GM12878 (cell line): ENCODE data around the gene SLC8B1. TPM values are rescaled to one million over a fixed set of nuclear protein-coding genes. Genes with fewer than 3 reads are reported as not detected.

ENCODE experiments used
- ATAC-seq: fragments of 200-7000 bp; cut with Tn5 transposase; 3 replicates; pipeline ENCODE4 v1.9.1; 2020; ENCODE audit warnings: mild to moderate bottlenecking, moderate library complexity
- BruUV-seq: library from RNA; stranded (reverse); fragments of 400-500 nt; replicated peaks from 2 replicates; lab custom pipeline; 2021; lab: Mats Ljungman, UMichigan
- CTCF ChIA-PET: fragments of 300-600 bp; sonication (Branson Sonifier 250); formaldehyde crosslinking; extraction: SDS; loops from one replicate; lab custom pipeline; 2021; ENCODE audit warnings: inconsistent platforms; lab: Yijun Ruan, JAX
- POLR2A ChIA-PET: fragments of 350-600 bp; formaldehyde crosslinking; extraction: SDS; loops from one replicate; lab custom pipeline; 2021; ENCODE audit warnings: inconsistent platforms; lab: Charles Lee
- RAD21 ChIA-PET: fragments of 300-600 bp; sonication (Branson Sonifier 250); formaldehyde crosslinking; loops from one replicate; lab custom pipeline; 2023; ENCODE audit warnings: antibody characterized with exemption; ENCODE audit not compliant: unreplicated experiment; lab: Charles Lee
- SMC1A ChIA-PET: fragments of 300-600 bp; sonication (Branson Sonifier 250); formaldehyde crosslinking; loops from one replicate; lab custom pipeline; 2023; ENCODE audit not compliant: unreplicated experiment, uncharacterized antibody; lab: Charles Lee
- DNase-seq: peaks from one replicate; pipeline ENCODE4 v3.0.0-alpha.2; 2011; ENCODE audit warnings: low read depth, low spot score
- FAIRE-seq: peaks from 3 replicates; lab custom pipeline; 2011; peaks lifted over from hg19 to GRCh38; lab: Jason Lieb, UNC
- H2AFZ ChIP-seq: 2 replicates; pipeline ENCODE4 v1.6.0; 2011; ENCODE audit warnings: low read depth, low read length, control low read depth; ENCODE audit not compliant: control insufficient read depth
- H3K27ac ChIP-seq: 2 replicates; pipeline ENCODE4 v1.5.1; 2011; ENCODE audit warnings: control low read depth; ENCODE audit not compliant: control insufficient read depth, insufficient read depth
- H3K27me3 ChIP-seq, 2 experiments: replicated peaks in 1 of 2; 2 replicates each; pipeline versions ENCODE4 v1.6.0 to v1.6.1; 2011; ENCODE audit warnings: low read length in 1 of 2; ENCODE audit not compliant: control insufficient read depth in 2 of 2, insufficient read depth in 2 of 2
- H3K36me3 ChIP-seq, 2 experiments: 2 replicates each; pipeline ENCODE4 v1.5.1; 2011; ENCODE audit warnings: low read length in 1 of 2; ENCODE audit not compliant: control insufficient read depth in 2 of 2, insufficient read depth in 2 of 2
- H3K4me1 ChIP-seq: 2 replicates; pipeline ENCODE4 v1.6.1; 2011; ENCODE audit warnings: mild to moderate bottlenecking, low read length, moderate library complexity, mixed read lengths; ENCODE audit not compliant: control insufficient read depth, insufficient read depth
- H3K4me2 ChIP-seq: 2 replicates; pipeline ENCODE4 v1.6.0; 2011; ENCODE audit warnings: control low read depth; ENCODE audit not compliant: control insufficient read depth, insufficient read depth
- H3K4me3 ChIP-seq: fragments of 200-600 bp; sonication (generic); 2 replicates; pipeline ENCODE4 v1.5.1; 2016
- H3K79me2 ChIP-seq: 2 replicates; pipeline ENCODE4 v1.6.0; 2011; ENCODE audit warnings: low read length; ENCODE audit not compliant: control insufficient read depth, insufficient read depth
- H3K9ac ChIP-seq: 2 replicates; pipeline ENCODE4 v1.8.0; 2011; ENCODE audit warnings: low read length, control low read depth, mixed read lengths; ENCODE audit not compliant: control insufficient read depth, insufficient read depth
- H3K9me3 ChIP-seq: replicated peaks from 3 replicates; pipeline ENCODE4 v1.5.1; 2011; ENCODE audit warnings: mild to moderate bottlenecking, low read length; ENCODE audit not compliant: control insufficient read depth, insufficient read depth
- H4K20me1 ChIP-seq: 2 replicates; pipeline ENCODE4 v1.6.0; 2011; ENCODE audit not compliant: control insufficient read depth, insufficient read depth
- CBX5 ChIP-seq: sonication (generic); IDR thresholded peaks from 2 replicates; pipeline ENCODE4 v1.6.1; 2016; ENCODE audit warnings: low read depth, moderate library complexity, mild to moderate bottlenecking, inconsistent platforms
- CEBPZ ChIP-seq: fragments of 150-350 bp; IDR thresholded peaks from 2 replicates; pipeline ENCODE4 v1.6.1; 2016; ENCODE audit warnings: low read depth, low read length
- CREB1 ChIP-seq: IDR thresholded peaks from 2 replicates; pipeline ENCODE4 v1.6.1; 2012; ENCODE audit warnings: low read depth, mild to moderate bottlenecking, inconsistent platforms
- HDAC2 ChIP-seq: fragments of 200-600 bp; sonication (generic); IDR thresholded peaks from 2 replicates; pipeline ENCODE4 v1.6.1; 2017
- IKZF2 ChIP-seq, 2 experiments: fragments of 450-650 bp; IDR thresholded peaks; 2 replicates each; pipeline ENCODE4 v1.6.1; 2017; ENCODE audit warnings: mild to moderate bottlenecking in 2 of 2, moderate library complexity in 2 of 2
- IRF4 ChIP-seq: IDR thresholded peaks from 2 replicates; pipeline ENCODE4 v1.6.1; 2011; ENCODE audit warnings: low read depth, low read length
- POU2F2 ChIP-seq: IDR thresholded peaks from 3 replicates; pipeline ENCODE4 v1.6.1; 2011; ENCODE audit warnings: low read depth, mild to moderate bottlenecking, low read length, borderline replicate concordance
- SUPT20H ChIP-seq: IDR thresholded peaks from 2 replicates; pipeline ENCODE4 v1.6.1; 2011; ENCODE audit warnings: low read depth, mild to moderate bottlenecking, low read length, moderate library complexity, borderline replicate concordance; ENCODE audit not compliant: control insufficient read depth
- WGBS: methylation state at CpG from one replicate; pipeline ENCODE4 v1.1.6; 2016; ENCODE audit warnings: low lambda C conversion rate; ENCODE audit not compliant: insufficient replicate concordance, insufficient coverage; ENCODE audit errors: missing lambda C conversion rate; 5-methylcytosine and 5-hydroxymethylcytosine counted together
- in situ Hi-C: fragments of 300-500 bp; cut with MboI; formaldehyde crosslinking; loops from 9 replicates; pipeline ENCODE4 v1.14.3; 2018; ENCODE audit warnings: mixed read lengths
- intact Hi-C: fragments of 100-400 bp; cut with micrococcal nuclease; formaldehyde crosslinking; loops from one replicate; pipeline ENCODE4 v1.14.2; 2022; ENCODE audit not compliant: unreplicated experiment
- polyA plus RNA-seq, 11 experiments: library from polyadenylated mRNA; depleted of rRNA in 4 of 11; unstranded in 6 of 11; stranded (reverse) in 5 of 11; fragments of >200 nt; fragmentation: Nextera tagmentation in 4 of 11; fragmentation: Illumina TruSeq in 1 of 11; extraction: Ambion mirVana in 4 of 11; extraction: Trizol in 1 of 11; gene quantifications; 1 replicate in 1 of 11; 2 replicates in 10 of 11; pipeline versions ENCODE4 v1.2.1 to v1.2.3, GENCODE V29; 2011 to 2016; ENCODE audit warnings: inconsistent platforms in 2 of 11, missing spikeins in 2 of 11, low read depth in 1 of 11
- total RNA-seq, 4 experiments: library from RNA; depleted of rRNA in 3 of 4; stranded (reverse); fragments of >200 nt in 3 of 4; fragmentation: Illumina TruSeq in 1 of 4; extraction: Trizol in 1 of 4; gene quantifications; 2 replicates each; pipeline versions ENCODE4 v1.2.1 to v1.2.3, GENCODE V29; 2013 to 2021

SLC8B1 gene
- total and polyA plus RNA-seq, 10 of the 15 experiments (the other 5 are each of a cell fraction or from before 2014, with no cell fraction given): 0.18 to 12.3 (median 6.8) TPM

DNA sequence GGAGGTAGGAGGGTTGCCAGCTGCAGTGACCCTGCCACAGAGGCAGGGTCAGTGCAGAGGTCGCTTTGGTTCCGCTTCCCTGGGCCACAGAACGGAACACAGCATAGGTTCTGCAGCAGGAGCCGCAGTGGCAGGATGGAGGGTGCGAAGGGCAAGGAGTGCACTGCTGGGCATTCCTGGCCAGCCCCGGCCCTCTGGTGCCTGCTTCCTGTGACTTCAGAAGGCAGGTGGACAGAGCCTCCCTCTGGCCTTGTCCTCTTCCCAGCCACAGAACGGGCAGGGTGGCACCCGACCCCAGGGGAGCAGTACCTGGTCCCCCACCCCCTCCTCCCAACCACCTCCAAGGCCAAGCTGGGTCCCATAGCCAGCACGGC, 37.7 kb downstream of the SLC8B1 start:
- no peaks in the 10 kb centered on the region for H3K79me2 ChIP-seq
- H3K9me3 ChIP-seq: no peaks in the 10 kb centered on the region
- no peak overlapping the region for H3K4me3 ChIP-seq
- DNase-seq (no peak), FAIRE-seq (no peak), ATAC-seq (no peak)
- no peak for TF ChIP-seq CREB1
- TF ChIP-seq POU2F2: no peak
- TF ChIP-seq CBX5: no peak
- TF ChIP-seq CEBPZ: no peak
- TF ChIP-seq HDAC2: no peak
- no peak for TF ChIP-seq IKZF2 (IDR thresholded peaks at IDR 0.05)
- no peak for TF ChIP-seq SUPT20H
- TF ChIP-seq IRF4: no peak
- H2AFZ ChIP-seq: no peak overlapping the region
- in situ Hi-C loops: no loop called here
- H3K27ac ChIP-seq: no peak overlapping the region
- no peak overlapping the region for H3K4me2 ChIP-seq
- no peaks in the 10 kb centered on the region for H3K27me3 ChIP-seq
- intact Hi-C loops: no loop called here
- H3K36me3 ChIP-seq: peaks cover 0 to 10% of the 10 kb centered on the region in 2 experiments; a peak in 3 of 4 replicates
- no peak overlapping the region for H3K9ac ChIP-seq
- ChIA-PET SMC1A (no interaction called here), POLR2A (no interaction called here), CTCF (no interaction called here), RAD21 (interaction anchor here (1.1 kb wide), 1 partner anchor 94 kb away, joined by 3 read pairs; no protein-coding TSS in a partner anchor)
- 82% methylated on average over 9 of the region's 9 CpGs for WGBS
- BruUV-seq: no TSS peak
- no peaks in the 10 kb centered on the region for H4K20me1 ChIP-seq
- H3K4me1 ChIP-seq: no peaks in the 10 kb centered on the region
